ENCODE data around the gene MTHFSD.

DNA sequence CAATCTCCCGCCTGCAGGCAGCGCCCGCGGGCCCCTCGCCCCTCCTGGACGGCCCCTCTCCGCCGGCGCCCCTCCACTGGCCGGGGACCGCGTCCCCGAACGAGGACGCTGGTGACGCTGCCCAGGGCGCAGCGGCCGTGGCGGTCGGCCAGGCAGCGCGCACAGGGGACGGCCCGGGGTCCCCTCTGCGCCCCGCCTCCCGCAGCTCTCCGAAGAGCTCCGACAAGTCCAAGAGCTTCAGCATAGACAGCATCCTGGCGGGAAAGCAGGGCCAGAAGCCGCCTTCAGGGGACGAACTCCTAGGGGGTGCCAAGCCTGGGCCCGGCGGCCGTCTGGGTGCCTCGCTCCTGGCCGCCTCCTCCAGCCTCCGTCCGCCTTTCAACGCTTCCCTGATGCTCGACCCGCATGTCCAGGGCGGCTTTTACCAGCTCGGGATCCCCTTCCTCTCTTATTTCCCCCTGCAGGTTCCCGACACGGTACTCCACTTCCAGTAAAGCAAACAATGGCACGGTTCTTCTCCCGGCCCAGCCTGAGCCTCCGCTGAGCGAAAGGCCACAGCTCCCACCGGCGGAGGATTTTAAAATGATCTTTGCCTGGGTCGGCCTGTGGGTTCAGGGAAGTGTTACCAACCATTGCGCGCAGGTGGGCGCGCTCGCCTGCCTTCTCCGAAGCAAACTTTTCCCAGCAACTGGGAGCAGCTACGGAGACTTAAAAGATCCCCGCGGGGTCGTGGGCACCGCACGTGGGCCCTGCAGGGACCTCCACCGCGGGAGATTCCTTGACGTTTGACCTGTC is 24.4 kb upstream of the MTHFSD start:
- TF ChIP-seq, protein P1, sequence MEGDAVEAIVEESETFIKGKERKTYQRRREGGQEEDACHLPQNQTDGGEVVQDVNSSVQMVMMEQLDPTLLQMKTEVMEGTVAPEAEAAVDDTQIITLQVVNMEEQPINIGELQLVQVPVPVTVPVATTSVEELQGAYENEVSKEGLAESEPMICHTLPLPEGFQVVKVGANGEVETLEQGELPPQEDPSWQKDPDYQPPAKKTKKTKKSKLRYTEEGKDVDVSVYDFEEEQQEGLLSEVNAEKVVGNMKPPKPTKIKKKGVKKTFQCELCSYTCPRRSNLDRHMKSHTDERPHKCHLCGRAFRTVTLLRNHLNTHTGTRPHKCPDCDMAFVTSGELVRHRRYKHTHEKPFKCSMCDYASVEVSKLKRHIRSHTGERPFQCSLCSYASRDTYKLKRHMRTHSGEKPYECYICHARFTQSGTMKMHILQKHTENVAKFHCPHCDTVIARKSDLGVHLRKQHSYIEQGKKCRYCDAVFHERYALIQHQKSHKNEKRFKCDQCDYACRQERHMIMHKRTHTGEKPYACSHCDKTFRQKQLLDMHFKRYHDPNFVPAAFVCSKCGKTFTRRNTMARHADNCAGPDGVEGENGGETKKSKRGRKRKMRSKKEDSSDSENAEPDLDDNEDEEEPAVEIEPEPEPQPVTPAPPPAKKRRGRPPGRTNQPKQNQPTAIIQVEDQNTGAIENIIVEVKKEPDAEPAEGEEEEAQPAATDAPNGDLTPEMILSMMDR (IDR thresholded peaks at IDR 0.05) = no peak
- no peak for TF ChIP-seq ZFX (IDR thresholded peaks at IDR 0.05; ENCODE audit: borderline replicate concordance)

Measured in 22Rv1 (cell line).